ENCODE measurements around the gene NUP107.

The NUP107 gene

DNA sequence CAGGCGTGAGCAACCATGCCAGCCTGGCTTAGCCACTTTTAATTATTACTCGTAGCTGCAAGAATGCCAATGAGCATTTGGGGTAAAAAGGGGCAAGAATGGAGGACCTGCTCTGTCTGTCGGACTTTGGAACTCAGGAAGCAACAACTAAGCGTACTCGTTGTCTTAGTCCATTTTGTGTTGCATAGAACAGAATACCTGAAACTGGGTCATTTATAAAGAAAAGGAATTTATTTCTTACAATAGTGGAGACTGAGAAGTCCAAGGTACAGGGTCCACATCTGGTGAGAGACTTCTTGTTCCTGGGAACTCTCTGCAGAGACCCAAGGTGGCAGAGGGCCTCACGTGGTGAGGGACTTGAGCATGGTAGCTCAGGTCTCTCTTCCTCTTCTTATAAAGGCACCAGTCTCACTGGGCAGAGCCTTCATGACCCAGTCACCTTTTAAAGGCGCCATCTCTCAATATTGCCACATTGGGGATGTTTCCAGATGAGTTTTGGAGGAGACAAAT, 88.4 kb downstream of the NUP107 start:
- no peak for ATAC-seq
- TF ChIP-seq RARB (CRISPR knock-in tag; IDR thresholded peaks at IDR 0.05), result no peak
- TF ChIP-seq ESRRG (CRISPR knock-in tag; IDR thresholded peaks at IDR 0.05), result no peak

DNA sequence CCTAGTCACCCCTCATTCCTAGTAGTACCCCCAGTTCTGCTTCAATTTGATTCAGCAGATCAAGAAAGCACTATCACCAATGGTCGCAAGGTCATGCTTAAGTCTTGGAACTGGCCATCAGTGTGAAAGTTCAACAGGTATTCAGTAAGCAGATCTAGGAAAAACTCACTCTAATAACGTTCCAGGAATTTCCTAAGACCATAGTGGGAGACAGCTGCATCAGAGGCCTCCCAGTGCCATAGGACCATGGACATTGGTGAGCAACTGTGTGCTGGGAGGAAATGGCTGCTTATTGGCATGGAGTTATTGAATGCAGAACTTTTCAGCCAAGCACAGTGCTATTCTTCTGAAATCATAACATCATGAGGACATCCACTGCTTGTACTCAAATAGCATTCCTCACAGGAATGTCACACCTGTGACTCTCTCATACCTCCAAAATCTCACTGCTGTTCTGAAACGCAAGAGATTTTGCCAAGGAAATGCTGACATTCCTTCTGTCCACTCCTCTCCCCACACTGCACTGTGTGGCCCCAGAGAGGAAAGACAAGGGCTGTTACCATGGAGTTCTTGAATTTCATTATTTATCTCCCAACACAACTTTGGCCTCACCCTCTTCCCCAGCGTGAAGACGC, 90.3 kb downstream of the NUP107 start:
- TF ChIP-seq GLIS3 (CRISPR knock-in tag; IDR thresholded peaks at IDR 0.05) (no peak), OSR1 (CRISPR knock-in tag; IDR thresholded peaks at IDR 0.05) (no peak), ZFP30 (CRISPR knock-in tag; IDR thresholded peaks at IDR 0.05) (no peak), ARNTL (CRISPR knock-in tag; IDR thresholded peaks at IDR 0.05; ENCODE audit: borderline replicate concordance, low read depth) (no peak), PPARA (CRISPR knock-in tag; IDR thresholded peaks at IDR 0.05; ENCODE audit: borderline replicate concordance) (no peak), RARB (CRISPR knock-in tag; IDR thresholded peaks at IDR 0.05) (no peak), BACH2 (CRISPR knock-in tag; IDR thresholded peaks at IDR 0.05; ENCODE audit: borderline replicate concordance) (no peak), ZC3H10 (CRISPR knock-in tag; IDR thresholded peaks at IDR 0.05) (no peak), ZNF70 (CRISPR knock-in tag; IDR thresholded peaks at IDR 0.05) (no peak), ZNF565 (CRISPR knock-in tag; conservative IDR thresholded peaks at IDR 0.05; ENCODE audit: low read depth) (no peak), ISL1 (CRISPR knock-in tag; IDR thresholded peaks at IDR 0.05) (no peak), TCF4 (CRISPR knock-in tag; IDR thresholded peaks at IDR 0.05; ENCODE audit: borderline replicate concordance) (no peak), TOX (CRISPR knock-in tag; IDR thresholded peaks at IDR 0.05; ENCODE audit: borderline replicate concordance) (no peak), CSDC2 (CRISPR knock-in tag; IDR thresholded peaks at IDR 0.05) (no peak), PATZ1 (CRISPR knock-in tag; IDR thresholded peaks at IDR 0.05; ENCODE audit: borderline replicate concordance) (no peak)
- TF ChIP-seq, protein P1, sequence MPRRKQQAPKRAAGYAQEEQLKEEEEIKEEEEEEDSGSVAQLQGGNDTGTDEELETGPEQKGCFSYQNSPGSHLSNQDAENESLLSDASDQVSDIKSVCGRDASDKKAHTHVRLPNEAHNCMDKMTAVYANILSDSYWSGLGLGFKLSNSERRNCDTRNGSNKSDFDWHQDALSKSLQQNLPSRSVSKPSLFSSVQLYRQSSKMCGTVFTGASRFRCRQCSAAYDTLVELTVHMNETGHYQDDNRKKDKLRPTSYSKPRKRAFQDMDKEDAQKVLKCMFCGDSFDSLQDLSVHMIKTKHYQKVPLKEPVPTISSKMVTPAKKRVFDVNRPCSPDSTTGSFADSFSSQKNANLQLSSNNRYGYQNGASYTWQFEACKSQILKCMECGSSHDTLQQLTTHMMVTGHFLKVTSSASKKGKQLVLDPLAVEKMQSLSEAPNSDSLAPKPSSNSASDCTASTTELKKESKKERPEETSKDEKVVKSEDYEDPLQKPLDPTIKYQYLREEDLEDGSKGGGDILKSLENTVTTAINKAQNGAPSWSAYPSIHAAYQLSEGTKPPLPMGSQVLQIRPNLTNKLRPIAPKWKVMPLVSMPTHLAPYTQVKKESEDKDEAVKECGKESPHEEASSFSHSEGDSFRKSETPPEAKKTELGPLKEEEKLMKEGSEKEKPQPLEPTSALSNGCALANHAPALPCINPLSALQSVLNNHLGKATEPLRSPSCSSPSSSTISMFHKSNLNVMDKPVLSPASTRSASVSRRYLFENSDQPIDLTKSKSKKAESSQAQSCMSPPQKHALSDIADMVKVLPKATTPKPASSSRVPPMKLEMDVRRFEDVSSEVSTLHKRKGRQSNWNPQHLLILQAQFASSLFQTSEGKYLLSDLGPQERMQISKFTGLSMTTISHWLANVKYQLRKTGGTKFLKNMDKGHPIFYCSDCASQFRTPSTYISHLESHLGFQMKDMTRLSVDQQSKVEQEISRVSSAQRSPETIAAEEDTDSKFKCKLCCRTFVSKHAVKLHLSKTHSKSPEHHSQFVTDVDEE (CRISPR knock-in tag; IDR thresholded peaks at IDR 0.05), result no peak
- no peak for ATAC-seq

- TF ChIP-seq ZNF565 (CRISPR knock-in tag; conservative IDR thresholded peaks at IDR 0.05; ENCODE audit: low read depth), result no peak
- no peak for ATAC-seq
Observed at GRCh38 chr12:68779280-68779679, 92.5 kb downstream of the NUP107 start.

- TF ChIP-seq BACH2 (CRISPR knock-in tag; IDR thresholded peaks at IDR 0.05; ENCODE audit: borderline replicate concordance) (no peak), TOX (CRISPR knock-in tag; IDR thresholded peaks at IDR 0.05; ENCODE audit: borderline replicate concordance) (no peak), ESRRG (CRISPR knock-in tag; IDR thresholded peaks at IDR 0.05) (no peak), ZNF70 (CRISPR knock-in tag; IDR thresholded peaks at IDR 0.05) (no peak), CREB5 (CRISPR knock-in tag; IDR thresholded peaks at IDR 0.05; ENCODE audit: low read depth) (no peak)
- TF ChIP-seq, protein P2, sequence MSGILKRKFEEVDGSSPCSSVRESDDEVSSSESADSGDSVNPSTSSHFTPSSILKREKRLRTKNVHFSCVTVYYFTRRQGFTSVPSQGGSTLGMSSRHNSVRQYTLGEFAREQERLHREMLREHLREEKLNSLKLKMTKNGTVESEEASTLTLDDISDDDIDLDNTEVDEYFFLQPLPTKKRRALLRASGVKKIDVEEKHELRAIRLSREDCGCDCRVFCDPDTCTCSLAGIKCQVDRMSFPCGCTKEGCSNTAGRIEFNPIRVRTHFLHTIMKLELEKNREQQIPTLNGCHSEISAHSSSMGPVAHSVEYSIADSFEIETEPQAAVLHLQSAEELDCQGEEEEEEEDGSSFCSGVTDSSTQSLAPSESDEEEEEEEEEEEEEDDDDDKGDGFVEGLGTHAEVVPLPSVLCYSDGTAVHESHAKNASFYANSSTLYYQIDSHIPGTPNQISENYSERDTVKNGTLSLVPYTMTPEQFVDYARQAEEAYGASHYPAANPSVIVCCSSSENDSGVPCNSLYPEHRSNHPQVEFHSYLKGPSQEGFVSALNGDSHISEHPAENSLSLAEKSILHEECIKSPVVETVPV (CRISPR knock-in tag; IDR thresholded peaks at IDR 0.05), result no peak
- ATAC-seq, result no peak
Observed at GRCh38 chr12:68780731-68781130, 94.0 kb downstream of the NUP107 start.

DNA sequence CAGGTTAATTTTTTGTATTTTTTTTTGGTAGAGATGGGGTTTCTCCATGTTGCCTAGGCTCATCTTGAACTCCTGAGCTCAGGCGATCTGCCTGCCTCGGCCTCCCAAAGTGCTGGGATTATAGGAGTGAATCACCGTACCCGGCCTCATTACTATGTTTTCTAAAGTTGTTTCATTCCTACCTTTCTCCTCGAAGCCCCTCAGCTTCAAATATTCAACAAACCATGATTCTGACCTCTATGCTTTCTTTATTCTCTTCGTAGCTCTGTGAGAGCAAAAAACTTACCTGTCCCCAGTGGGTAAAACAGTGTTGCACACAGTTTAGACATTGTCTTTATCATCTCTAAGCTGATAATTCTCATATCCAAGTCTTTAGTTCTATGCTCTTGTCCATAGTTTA, 95.0 kb downstream of the NUP107 start:
- TF ChIP-seq ARNTL (CRISPR knock-in tag; IDR thresholded peaks at IDR 0.05; ENCODE audit: borderline replicate concordance, low read depth), result no peak
- no peak for TF ChIP-seq ZFP30 (CRISPR knock-in tag; IDR thresholded peaks at IDR 0.05)
- TF ChIP-seq TOX (CRISPR knock-in tag; IDR thresholded peaks at IDR 0.05; ENCODE audit: borderline replicate concordance), result no peak
- no peak for TF ChIP-seq OSR1 (CRISPR knock-in tag; IDR thresholded peaks at IDR 0.05)
- ATAC-seq, result no peak
